Esophagus squamous epithelium (tissue), 4 donors: ENCODE data around the gene CLEC4G.

ENCODE experiments used
- CTCF ChIP-seq, 6 experiments: fragments of 450-650 bp in 4 of 6; fragments of 200-600 bp in 2 of 6; sonication (generic) in 2 of 6; IDR thresholded peaks; one replicate each; pipeline ENCODE4 v1.5.1; 2016 to 2019; ENCODE audit warnings: antibody characterized with exemption in 6 of 6, mild to moderate bottlenecking in 4 of 6, moderate library complexity in 4 of 6
- POLR2A ChIP-seq, 4 donors: fragments of 450-650 bp; IDR thresholded peaks; one replicate each; pipeline ENCODE4 v1.6.1; 2017; ENCODE audit warnings: antibody characterized with exemption in 4 of 4, mild to moderate bottlenecking in 4 of 4, moderate library complexity in 3 of 4

- TF ChIP-seq CTCF (IDR thresholded peaks at IDR 0.05) (no peak), POLR2A (IDR thresholded peaks at IDR 0.05) (no peak)
These were observed 46.2 kb upstream of the CLEC4G start for GRCh38 chr19:7778081-7778480.
